ENCODE results near the gene SLC51B.
A peak's percentile ranks its signal among the peaks of the same experiment; 100 is the strongest.
"Not testable (repeated sequence)": the region's sequence is repeated elsewhere in the genome, so short reads cannot be mapped to it uniquely, and the experiment has no call there.

SLC51B gene

DNA sequence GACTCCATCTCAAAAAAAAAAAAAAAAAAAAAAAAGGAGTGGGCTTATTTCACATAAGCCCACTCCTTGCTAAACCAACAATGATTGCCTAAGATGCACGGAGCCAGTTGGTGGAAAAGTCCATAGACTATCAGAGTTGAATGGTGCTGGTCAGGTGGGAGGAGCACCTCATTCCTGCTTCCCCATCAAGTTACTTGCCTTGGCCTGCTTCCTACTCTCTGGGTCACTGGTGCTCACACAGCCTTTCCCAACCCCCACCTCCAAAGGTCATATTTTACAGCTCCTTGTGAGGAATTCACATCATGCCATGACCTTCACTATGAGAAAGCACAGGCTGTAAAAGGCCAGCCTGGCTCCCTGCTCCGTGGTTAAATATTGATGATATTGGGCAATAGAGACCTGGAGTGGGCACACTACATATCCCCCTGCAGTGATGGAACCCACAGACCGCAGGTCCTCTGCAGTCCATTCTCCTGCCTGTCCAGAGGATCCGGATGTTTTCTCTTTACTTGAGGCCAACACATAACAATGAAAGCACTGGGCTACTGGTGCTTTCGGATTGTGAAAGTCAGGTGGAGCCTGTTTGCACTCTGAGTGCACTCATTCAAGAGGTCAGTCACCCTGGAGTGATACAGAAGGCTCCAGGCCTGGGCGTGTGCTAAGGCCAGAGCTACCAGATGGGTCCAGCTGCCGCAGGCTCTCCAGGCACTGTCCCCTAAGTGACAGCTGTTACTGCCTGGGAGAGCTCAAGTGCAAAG is at the start of gene SLC51B:
TSS of gene SLC51B (plus strand) at position 664 of the 758 bp plus-strand sequence. CDS start 4,618 bp downstream, outside the sequence.
- DNase-seq = no peak

DNA sequence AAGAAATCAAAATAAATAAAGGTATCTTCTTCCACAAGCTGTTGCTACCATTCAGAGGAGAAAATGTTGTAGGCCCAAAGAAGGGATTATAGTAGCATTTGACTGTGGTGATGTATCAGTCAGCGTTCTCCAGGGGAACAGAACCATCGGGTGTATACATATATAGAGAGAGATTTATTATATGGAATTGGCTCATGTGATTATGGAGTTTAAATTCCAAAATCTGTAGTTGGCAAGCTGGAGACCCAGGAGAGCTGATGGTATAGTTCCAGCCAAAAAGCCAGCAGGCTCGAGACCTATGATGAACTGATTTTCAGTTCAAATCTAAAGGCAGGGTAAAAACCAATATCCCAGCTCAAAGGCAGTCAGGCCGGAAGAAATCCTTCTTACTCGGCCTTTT is 48.1 kb upstream of the SLC51B start:
- DNase-seq = no peak

- no peak for DNase-seq
Observed at GRCh38 chr15:64997745-64998375, 47.3 kb upstream of the SLC51B start.

GRCh38 chr15:65004993-65005392 is 40.2 kb upstream of the SLC51B start:
- no peak for DNase-seq

GRCh38 chr15:65006876-65007275 is 38.3 kb upstream of the SLC51B start:
- no peak for DNase-seq

- no peak for DNase-seq
Observed at GRCh38 chr15:65008983-65009382, 36.2 kb upstream of the SLC51B start.

GRCh38 chr15:65011198-65011597 is 34.0 kb upstream of the SLC51B start:
- DNase-seq = not testable (repeated sequence)

DNA sequence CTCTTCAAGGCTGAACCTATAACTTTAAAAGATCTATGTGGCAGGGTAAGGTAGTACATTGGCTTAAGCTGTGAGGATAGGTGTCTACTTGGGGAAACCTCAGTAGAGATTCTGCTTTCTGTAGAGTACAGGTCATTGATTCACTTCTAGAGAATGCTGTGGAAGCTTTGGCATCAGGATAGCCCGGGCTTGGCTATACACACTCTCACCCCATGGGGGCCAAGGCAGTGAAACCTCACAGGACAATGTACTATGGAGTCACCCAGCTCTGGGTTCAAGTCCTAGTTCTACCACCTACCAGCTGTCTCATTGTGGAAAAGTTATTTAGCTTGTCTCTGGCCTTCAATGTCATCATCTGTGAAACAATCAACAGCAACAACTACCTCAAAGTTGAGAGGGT is 24.8 kb upstream of the SLC51B start:
- no peak for DNase-seq

DNA sequence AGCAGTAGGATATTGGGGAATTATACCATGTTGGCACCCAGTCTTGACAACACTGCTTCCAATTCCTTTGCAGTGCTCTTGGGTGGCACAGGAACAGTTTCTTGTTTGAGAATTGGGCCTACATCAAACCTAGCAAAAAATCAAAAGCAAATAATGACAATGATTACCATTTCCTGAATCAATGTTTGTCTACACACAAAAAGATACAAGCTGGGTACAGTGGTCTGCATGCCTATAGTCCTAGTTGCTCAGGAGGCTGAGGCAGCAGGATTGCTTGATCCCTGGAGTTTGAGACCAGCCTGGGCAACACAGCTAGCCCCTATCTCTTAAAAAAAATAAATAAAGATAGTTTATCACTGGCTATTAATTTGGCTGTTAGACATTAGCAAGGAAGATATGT is 23.7 kb upstream of the SLC51B start:
- no peak for DNase-seq

- DNase-seq = no peak
Observed at GRCh38 chr15:65026756-65027155, 18.4 kb upstream of the SLC51B start.

DNA sequence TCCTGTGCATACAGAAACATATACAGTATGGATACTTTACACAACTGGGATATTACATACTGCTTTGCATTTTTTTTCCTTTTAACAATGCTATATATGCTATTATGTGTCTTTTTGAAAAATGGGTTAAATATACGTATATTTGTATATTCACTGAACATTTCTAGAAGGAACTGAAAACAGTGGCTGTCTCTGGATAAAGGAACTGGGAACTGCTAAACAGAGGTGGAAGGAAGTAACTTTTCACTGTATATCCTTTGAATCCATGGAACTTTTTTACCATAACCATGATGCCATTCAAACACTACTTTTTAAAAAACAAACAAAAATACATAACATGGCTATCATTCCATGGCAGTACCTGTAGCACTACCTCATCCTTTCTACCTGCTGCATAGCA is 17.6 kb upstream of the SLC51B start:
- DNase-seq = no peak

DNA sequence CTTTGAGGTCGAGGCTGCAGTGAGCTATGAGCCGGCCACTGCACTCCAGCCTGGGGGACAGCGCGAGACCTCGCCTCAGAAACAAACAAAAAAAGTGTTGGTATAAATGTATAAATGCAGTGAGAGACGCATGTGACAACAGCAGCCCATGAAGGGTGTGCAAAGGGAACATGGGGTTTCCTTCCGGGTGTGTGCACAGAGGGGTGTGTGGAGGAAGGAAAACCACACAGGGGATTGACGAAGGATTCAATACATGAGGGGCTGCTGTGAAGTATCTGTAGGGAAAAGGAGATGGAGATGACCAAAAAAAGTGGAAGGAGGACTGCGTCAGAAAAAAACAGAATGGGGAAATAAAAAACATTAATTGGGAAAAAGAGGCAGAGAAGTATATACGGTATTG is 16.8 kb upstream of the SLC51B start:
- DNase-seq = no peak

DNA sequence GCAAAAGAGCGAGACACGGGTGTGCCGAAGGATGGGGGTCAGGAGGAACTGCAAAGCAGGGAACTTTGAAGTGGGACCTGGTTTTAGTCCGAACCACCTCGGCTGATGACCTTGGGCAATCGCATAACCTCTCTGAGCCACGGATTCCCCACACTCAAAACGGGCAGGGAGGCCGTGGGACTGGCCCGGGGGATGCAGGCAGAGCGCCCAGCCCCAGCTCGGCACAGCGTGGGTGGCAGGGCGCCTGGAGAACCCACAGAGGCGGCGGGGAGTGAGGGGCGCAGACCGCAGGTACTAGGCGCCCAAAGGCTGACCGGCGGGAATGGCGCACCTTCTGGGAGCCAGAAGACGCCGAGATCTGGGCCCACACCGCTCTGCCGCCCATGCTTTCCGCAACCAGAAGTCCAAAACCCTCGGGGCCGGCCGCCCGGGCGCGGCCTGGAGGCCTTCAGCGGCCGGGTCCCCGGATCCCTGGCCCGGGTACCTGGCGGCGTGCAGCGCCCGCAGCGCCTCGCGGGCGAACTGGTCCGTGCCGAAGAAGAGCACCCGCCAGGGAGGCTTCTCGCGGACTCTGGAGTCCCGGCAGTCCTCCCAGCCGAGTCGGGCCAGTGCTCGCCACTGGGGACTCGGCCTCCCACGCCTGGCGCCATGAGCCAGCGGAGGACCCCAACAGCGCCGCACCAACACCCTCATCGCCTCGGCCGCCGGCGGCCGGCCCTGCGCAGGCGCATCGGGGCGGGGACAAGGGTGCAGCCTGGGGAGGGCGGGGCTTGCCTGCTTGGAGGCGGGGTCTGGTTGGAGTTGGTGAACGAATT is 16.1 kb upstream of the SLC51B start, which contains the start of gene MTFMT:
TSS of gene MTFMT (minus strand) at position 719 of the 815 bp plus-strand sequence. CDS start at position 693, 26 bp downstream.
- DNase-seq = peak; percentile 84

- no peak for DNase-seq
Observed at GRCh38 chr15:65029736-65030208, 15.4 kb upstream of the SLC51B start.

GRCh38 chr15:65032801-65033537 is 12.2 kb upstream of the SLC51B start:
- DNase-seq = no peak

DNA sequence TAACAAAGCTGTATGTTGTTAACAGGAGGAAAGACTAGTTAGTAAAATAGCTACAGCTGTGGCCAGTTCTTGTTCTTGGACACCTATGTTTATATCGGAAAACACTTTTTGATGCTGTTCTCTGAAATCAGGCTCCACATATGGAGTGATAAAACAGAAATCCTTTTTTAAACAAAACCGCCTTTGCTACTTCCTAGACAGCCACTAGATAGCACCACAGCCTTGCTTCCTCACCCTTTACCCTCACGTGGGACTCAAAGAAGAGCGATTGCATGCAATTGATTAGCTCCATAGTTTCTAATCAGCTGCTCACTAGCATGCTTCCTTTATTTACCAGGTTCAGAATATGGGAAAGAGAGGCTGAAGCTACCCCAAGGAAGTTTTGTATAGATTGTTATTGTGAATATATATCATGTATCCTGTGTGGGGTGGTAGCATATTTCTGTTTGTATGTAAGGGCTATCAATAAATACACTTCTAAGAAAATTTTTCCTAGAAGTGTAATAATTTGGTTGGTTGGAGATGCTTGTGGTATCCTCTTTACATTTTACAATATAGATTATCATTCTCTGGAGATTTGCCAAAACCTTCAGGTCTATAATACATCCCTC is 11.4 kb upstream of the SLC51B start:
- peak; percentile 27 for DNase-seq

GRCh38 chr15:65034719-65035118 is 10.5 kb upstream of the SLC51B start:
- DNase-seq = no peak

DNA sequence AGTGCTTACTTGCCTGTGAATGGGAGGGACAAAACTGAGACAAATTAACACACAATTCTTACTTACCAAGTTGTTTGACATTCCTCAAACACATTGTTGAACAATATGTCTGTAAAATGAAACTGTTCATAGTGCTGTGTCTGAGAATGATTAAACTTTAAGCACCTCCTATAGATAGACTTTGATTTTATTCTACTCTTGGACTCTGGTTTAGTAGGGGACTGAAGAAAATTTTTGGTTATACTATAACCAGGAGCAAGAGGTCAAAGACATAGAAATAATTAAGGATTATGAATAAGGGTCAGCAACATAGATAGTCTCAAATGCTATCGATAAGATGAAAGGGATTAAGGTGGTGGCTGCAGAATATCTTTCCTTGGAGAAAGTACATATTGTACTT is 7.9 kb upstream of the SLC51B start:
- DNase-seq = no peak

GRCh38 chr15:65038428-65038827 is 6.8 kb upstream of the SLC51B start:
- DNase-seq = no peak

DNA sequence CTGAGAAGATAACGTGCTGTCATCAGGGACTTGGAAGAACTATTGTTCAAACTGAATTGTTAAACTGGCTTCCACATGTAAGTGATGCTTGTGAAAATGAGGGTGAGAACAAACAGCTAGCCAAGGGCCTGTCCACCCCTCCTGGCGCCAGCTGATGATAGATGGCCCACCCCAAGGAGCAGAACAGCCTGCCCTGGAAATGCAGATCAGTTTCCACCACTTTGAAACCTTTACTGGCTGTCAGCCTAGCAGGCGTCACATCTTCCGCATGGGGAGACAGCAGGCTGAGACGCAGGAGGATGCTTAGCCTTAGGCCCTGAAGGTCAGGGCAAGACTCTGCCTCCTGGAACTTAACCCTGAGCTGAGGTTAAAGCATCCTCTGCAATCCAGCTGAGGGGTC is 6.4 kb upstream of the SLC51B start:
- no peak for DNase-seq

GRCh38 chr15:65040461-65040860 is 4.7 kb upstream of the SLC51B start:
- no peak for DNase-seq

GRCh38 chr15:65041787-65042186 is 3.4 kb upstream of the SLC51B start:
- no peak for DNase-seq
